Caco-2 (cell line): ENCODE measurements around the gene SIRT1. TPM values are rescaled to one million over a fixed set of nuclear protein-coding genes. Genes with fewer than 3 reads are reported as not detected.
"Not testable (repeated sequence)": the region's sequence is repeated elsewhere in the genome, so short reads cannot be mapped to it uniquely, and the experiment has no call there.

ENCODE experiments used
- Bru-seq: library from RNA; stranded (reverse); fragments of 400-500 nt; gene quantifications from one replicate; lab custom pipeline; 2021; lab: Mats Ljungman, UMichigan
- BruChase-seq, 2 experiments: library from RNA; stranded (reverse); fragments of 400-500 nt; gene quantifications; one replicate each; lab custom pipeline; 2021; lab: Mats Ljungman, UMichigan
- BruUV-seq: library from RNA; stranded (reverse); fragments of 400-500 nt; replicated peaks from 2 replicates; lab custom pipeline; 2021; lab: Mats Ljungman, UMichigan
- CTCF ChIA-PET: fragments of 300-600 bp; sonication (Branson Sonifier 250); formaldehyde crosslinking; loops from one replicate; lab custom pipeline; 2022; ENCODE audit warnings: antibody characterized with exemption; lab: Charles Lee
- POLR2A ChIA-PET: fragments of 300-600 bp; sonication (Branson Sonifier 250); formaldehyde crosslinking; loops from one replicate; lab custom pipeline; 2022; ENCODE audit warnings: antibody characterized with exemption; lab: Charles Lee
- DNase-seq, 2 experiments: peaks; one replicate each; pipeline versions ENCODE4 v3.0.0 to v3.0.0-alpha.2; 2020 to 2022
- H3K27me3 ChIP-seq: replicated peaks from 2 replicates; pipeline ENCODE4 v1.6.0; 2011; ENCODE audit warnings: low read length; ENCODE audit not compliant: control insufficient read depth, insufficient read depth
- H3K36me3 ChIP-seq: 2 replicates; pipeline ENCODE4 v1.5.1; 2011; ENCODE audit warnings: low read length; ENCODE audit not compliant: control insufficient read depth, insufficient read depth
- H3K4me1 ChIP-seq: fragments of 250-450 bp; sonication (Bioruptor Pico); 2 replicates; pipeline ENCODE4 v1.5.1; 2020; ENCODE audit warnings: mild to moderate bottlenecking
- H3K4me3 ChIP-seq: 2 replicates; pipeline ENCODE4 v1.5.1; 2011; ENCODE audit warnings: low read depth, mild to moderate bottlenecking, control low read depth, low read length
- H3K9me3 ChIP-seq: fragments of 250-450 bp; sonication (Bioruptor Pico); 2 replicates; pipeline ENCODE4 v1.5.1; 2020; ENCODE audit warnings: mild to moderate bottlenecking, moderate library complexity
- H3K27ac Mint-ChIP-seq: one replicate; pipeline ENCODE4 v1.8.0; 2022; ENCODE audit warnings: mixed read lengths; ENCODE audit not compliant: unreplicated experiment
- H3K27me3 Mint-ChIP-seq: one replicate; pipeline ENCODE4 v1.8.0; 2022; ENCODE audit warnings: mixed read lengths; ENCODE audit not compliant: insufficient read depth, unreplicated experiment
- H3K36me3 Mint-ChIP-seq: one replicate; pipeline ENCODE4 v1.8.0; 2022; ENCODE audit warnings: mild to moderate bottlenecking, mixed read lengths; ENCODE audit not compliant: insufficient read depth, unreplicated experiment
- H3K4me1 Mint-ChIP-seq: one replicate; pipeline ENCODE4 v1.8.0; 2022; ENCODE audit warnings: low read depth, mixed read lengths; ENCODE audit not compliant: unreplicated experiment
- H3K4me3 Mint-ChIP-seq: one replicate; pipeline ENCODE4 v1.8.0; 2022; ENCODE audit warnings: mild to moderate bottlenecking, moderate library complexity, mixed read lengths; ENCODE audit not compliant: unreplicated experiment
- H3K9me3 Mint-ChIP-seq: one replicate; pipeline ENCODE4 v1.8.0; 2022; ENCODE audit warnings: mixed read lengths; ENCODE audit not compliant: unreplicated experiment
- CTCF ChIP-seq, 2 experiments: fragments of 200-600 bp in 1 of 2; IDR thresholded peaks; 1 replicate in 1 of 2; 2 replicates in 1 of 2; pipeline versions ENCODE4 v1.5.1 to v1.8.0; 2011 to 2022; ENCODE audit warnings: antibody characterized with exemption in 1 of 2, control low read depth in 1 of 2, inconsistent platforms in 1 of 2, low read depth in 1 of 2, low read length in 1 of 2, mild to moderate bottlenecking in 1 of 2, moderate library complexity in 1 of 2; ENCODE audit not compliant: insufficient read depth in 1 of 2, severe bottlenecking in 1 of 2, unreplicated experiment in 1 of 2
- intact Hi-C: fragments of 100-400 bp; cut with micrococcal nuclease; formaldehyde crosslinking; loops from one replicate; pipeline ENCODE4 v1.10.0; 2022; ENCODE audit not compliant: unreplicated experiment
- long read RNA-seq: library from polyadenylated mRNA; stranded (forward); transcript quantifications from one replicate; pipeline ENCODE4 v2.0.0, GENCODE V29; 2022
- total RNA-seq: library from RNA; stranded (reverse); gene quantifications from 2 replicates; pipeline ENCODE4 v1.2.3, GENCODE V29; 2022

SIRT1 gene
- total RNA-seq (43.1 and 44.1 TPM in 2 replicates), Bru-seq, nascent RNA (percentile 93 among the genes with signal in this experiment), BruChase-seq, experiment 1, labeled RNA remaining after a 2-hour chase (percentile 94 among the genes with signal in this experiment), BruChase-seq, experiment 2, labeled RNA remaining after a 6-hour chase (percentile 83 among the genes with signal in this experiment)
- long read RNA-seq, full-length matches to known transcripts = 49 of 67 reads
- long read RNA-seq, partial matches to known transcripts = 10 of 67 reads
- long read RNA-seq, other reads (novel, unspliced or antisense) = 8 of 67 reads

- peaks cover 53% of the 10 kb centered on the region for H3K36me3 Mint-ChIP-seq
- H3K27ac Mint-ChIP-seq = peak within 1 kb of the TSS; percentile 91
- peak; percentile 98 to 100 for DNase-seq
- Histone ChIP-seq H3K36me3 (0 out of 2 replicates have a peak, but pooled peaks cover 1% of the 10 kb centered on the region), H3K9me3 (no peaks in the 10 kb centered on the region), H3K4me3 (peak within 1 kb of the TSS; percentile 63), H3K4me1 (no peaks in the 10 kb centered on the region), H3K27me3 (no peaks in the 10 kb centered on the region)
- ChIA-PET POLR2A (interaction anchor here (0.5 to 1.1 kb wide), 10 partner anchors 11 to 318 kb away, joined by 3 to 9 read pairs (median 3); no protein-coding TSS in a partner anchor), CTCF (interaction anchor here (0.7 to 1.1 kb wide), 4 partner anchors 9 to 63 kb away, joined by 3 to 14 read pairs (median 4); no protein-coding TSS in a partner anchor)
- no TSS peak for BruUV-seq
- H3K4me3 Mint-ChIP-seq = peak within 1 kb of the TSS; percentile 90
- intact Hi-C loops = loop anchor here (1.0 to 10.0 kb wide), 3 partner anchors 29 to 450 kb away; partner anchors contain the start of genes HERC4, HNRNPH3 and PBLD
- peak in 1 of 2 experiments; percentile 23 for TF ChIP-seq CTCF (IDR thresholded peaks at IDR 0.05; ENCODE audit: insufficient read depth in 1 of 2, low read depth in 1 of 2, low read length in 1 of 2, severe bottlenecking in 1 of 2, unreplicated experiment in 1 of 2)
- no peaks in the 10 kb centered on the region for H3K27me3 Mint-ChIP-seq
- H3K4me1 Mint-ChIP-seq = no peaks in the 10 kb centered on the region
- no peaks in the 10 kb centered on the region for H3K9me3 Mint-ChIP-seq
Observed at GRCh38 chr10:67884313-67884841, at the start of gene SIRT1. TSS of gene SIRT1 (plus strand) at chr10:67884656. CDS start at chr10:67884722, 66 bp downstream.

GRCh38 chr10:67835541-67836394, 48.7 kb upstream of the SIRT1 start:
- DNase-seq, BruUV-seq, H3K4me3 Mint-ChIP-seq, H3K9me3 Mint-ChIP-seq, H3K4me1 Mint-ChIP-seq, H3K27ac Mint-ChIP-seq, H3K4me1 ChIP-seq, H3K9me3 ChIP-seq, H3K27me3 Mint-ChIP-seq, H3K27me3 ChIP-seq, POLR2A ChIA-PET, H3K36me3 Mint-ChIP-seq, H3K36me3 ChIP-seq, intact Hi-C loops, H3K4me3 ChIP-seq: not testable (repeated sequence)
- CTCF ChIA-PET = interaction anchor here (0.6 kb wide), 1 partner anchor 20 kb away, joined by 4 read pairs; no protein-coding TSS in a partner anchor

- Histone ChIP-seq H3K4me3 (no peak overlapping the region), H3K36me3 (no peaks in the 10 kb centered on the region), H3K4me1 (peaks cover 3% of the 10 kb centered on the region; the same call in 1 of the 2 replicates), H3K27me3 (no peaks in the 10 kb centered on the region), H3K9me3 (peaks cover 3% of the 10 kb centered on the region; the same call in 1 of the 2 replicates)
- no peak for DNase-seq
- intact Hi-C loops = no loop called here
- ChIA-PET POLR2A (no interaction called here), CTCF (interaction anchor here (0.6 kb wide), 1 partner anchor 21 kb away, joined by 4 read pairs; no protein-coding TSS in a partner anchor)
- no peak overlapping the region for H3K27ac Mint-ChIP-seq
- no peak for TF ChIP-seq CTCF (IDR thresholded peaks at IDR 0.05; ENCODE audit: insufficient read depth in 1 of 2, low read depth in 1 of 2, low read length in 1 of 2, severe bottlenecking in 1 of 2, unreplicated experiment in 1 of 2)
- H3K4me1 Mint-ChIP-seq = no peaks in the 10 kb centered on the region
- no TSS peak for BruUV-seq
- no peaks in the 10 kb centered on the region for H3K9me3 Mint-ChIP-seq
- H3K36me3 Mint-ChIP-seq = no peaks in the 10 kb centered on the region
- no peak overlapping the region for H3K4me3 Mint-ChIP-seq
- H3K27me3 Mint-ChIP-seq = no peaks in the 10 kb centered on the region
Observed at GRCh38 chr10:67836488-67836887, 48.0 kb upstream of the SIRT1 start.
